GM12874 (cell line): ENCODE measurements around the gene PMP22.

Source experiments
- CTCF ChIP-seq: IDR thresholded peaks from 2 replicates; pipeline ENCODE4 v1.5.1; 2011; ENCODE audit warnings: low read depth, mild to moderate bottlenecking, control low read depth, low read length, moderate library complexity; ENCODE audit not compliant: insufficient read depth

Gene PMP22

GRCh38 chr17:15261258-15261801 is 3.8 kb downstream of the PMP22 start:
- no peak for TF ChIP-seq CTCF

DNA sequence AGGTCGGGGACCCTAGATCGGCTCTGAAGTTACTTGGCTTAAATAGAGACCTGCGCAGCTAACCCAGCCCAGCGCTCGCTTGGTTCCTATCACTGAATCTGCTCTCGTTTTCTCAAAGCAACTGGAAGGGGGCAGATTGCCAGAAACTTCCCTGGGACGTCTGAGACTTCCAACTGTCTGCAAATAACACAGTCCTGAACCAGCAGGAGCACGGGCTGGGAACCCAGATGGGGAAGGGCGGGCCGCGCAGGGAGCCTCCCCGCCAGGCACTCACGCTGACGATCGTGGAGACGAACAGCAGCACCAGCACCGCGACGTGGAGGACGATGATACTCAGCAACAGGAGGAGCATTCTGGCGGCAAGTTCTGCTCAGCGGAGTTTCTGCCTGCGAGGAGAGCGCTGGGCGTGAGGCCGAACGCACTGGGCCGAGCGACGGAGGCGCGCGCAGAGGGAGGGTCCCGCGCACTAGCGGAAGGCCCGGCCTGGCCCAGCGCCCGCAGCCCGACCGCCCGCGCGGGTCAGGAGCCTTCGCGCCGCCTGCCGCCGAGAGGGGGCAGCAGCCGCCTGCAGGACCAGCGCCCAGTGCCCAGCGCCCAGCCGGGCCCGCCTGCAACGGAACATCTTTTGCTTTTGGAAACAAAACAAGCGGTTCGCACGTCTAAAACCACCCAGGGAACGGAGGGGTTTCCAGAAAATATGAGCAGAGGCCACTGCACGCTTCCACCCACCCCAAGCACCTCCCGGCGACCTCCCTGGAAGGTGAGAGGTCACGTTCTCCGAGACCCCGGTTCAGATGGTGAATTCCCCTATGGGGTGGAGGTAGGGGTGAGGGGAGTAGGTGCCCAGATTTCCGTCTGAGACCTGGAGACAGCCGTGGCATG is 4.5 kb downstream of the PMP22 start:
- peak; percentile 46 for TF ChIP-seq CTCF

DNA sequence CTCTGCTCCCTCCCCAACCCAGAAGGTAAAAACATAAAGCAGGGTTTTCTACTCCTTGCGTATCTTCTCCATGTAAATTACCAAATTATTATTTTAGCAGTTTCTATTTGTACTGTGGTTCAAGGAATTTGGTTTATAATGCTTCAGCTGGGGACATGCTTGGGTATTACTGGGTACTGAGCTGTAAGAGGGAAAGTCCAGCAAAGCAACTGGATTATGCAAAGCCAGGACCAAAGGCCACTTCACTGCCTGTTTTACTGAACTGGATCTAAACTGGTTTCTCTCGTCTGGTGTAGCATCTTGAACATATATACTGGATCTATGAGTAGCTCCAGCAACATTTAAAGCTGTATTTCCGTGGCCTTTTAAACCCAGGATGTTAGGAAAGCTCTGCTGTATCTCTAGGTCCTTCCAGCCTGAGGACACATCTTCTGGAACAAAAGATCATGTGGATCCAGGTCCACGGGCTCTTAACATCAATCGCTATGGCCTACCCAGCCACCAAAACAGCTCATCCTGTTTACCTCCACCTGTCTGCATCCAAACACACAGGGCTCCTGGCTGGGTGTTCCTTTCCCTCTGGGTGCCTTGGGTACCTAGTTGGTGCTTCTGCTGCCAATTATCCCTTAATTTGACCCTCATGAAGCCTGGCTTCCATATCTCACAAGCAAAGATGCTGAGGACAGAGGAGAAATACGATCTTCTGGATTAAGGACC is 7.2 kb downstream of the PMP22 start:
- TF ChIP-seq CTCF, result no peak

DNA sequence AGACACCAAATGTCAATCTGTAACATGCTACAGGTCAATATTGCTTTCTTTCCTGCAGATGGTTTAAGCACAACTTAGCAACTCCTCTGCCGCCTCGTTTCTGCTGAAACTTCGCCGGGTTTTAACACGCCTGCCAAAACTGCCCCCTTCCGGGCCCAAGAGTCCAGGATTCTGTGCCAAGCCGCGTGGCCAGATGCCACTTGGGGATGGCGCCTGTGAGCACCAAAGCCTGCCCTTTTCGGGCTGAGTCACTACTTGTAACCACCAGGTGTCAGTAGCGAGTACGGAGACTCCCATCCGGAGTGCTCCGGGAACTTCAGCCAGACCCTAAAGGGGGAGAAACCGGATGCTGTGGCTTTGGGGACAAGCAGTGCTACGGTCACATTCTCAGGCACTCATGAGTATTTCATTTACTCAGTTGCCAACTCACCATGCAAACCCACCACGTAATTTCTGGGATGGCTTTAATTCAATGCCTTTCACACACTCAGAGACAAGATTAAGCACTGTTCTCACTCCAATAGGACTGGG is 7.8 kb downstream of the PMP22 start:
- TF ChIP-seq CTCF, result peak; percentile 84

DNA sequence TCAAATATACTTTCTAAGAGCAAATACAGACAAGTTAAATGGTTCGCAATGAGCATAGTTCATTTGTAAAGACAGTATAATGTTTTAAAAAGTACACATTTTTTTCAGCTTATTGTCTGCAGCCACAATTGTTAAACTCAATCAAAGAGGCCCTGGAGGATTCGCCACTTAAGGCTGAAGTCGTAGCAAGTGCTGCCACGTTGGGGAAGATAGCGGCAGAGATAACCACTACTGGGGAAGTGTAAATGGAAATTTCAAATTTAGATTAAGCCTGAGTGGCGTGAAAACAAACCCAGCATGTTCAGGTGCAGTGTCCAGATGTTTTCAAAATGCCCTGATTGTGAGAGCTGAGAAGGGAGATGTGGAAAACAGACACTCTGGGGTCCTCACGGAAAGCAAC is 8.4 kb downstream of the PMP22 start:
- no peak for TF ChIP-seq CTCF

DNA sequence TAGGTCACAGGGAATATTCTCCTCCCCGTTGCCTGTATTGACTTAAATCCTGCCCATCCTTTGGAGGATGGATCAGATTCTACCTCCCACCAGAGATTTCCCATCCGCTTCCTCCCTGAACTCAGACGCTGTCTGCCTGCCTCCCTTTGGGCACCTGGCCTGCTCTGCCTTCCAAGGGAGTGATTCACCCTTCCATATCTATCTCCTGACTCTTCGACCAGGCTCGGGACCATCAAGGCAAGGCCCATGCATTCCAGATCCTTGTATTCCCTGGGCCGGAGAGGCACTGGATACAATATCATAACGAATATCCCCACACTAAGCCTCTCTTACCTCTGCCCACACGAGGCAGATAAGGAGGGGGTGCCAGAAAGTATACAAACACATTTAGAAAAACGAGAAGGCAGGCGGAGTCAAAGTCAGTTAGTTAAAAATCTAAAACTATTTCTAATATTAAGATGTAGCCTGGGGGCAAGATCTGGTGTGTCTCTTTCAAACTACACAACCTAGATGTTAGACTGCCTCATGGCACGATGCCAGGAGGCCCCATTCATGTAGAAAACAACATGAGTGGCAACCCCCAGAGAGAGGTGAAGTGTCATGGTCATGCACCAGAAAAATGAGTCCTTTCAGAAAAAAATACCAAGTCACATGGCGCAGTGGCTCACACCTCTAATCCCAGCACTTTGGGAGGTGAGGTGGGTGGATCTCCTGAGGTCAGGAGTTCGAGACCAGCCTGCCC is 9.2 kb downstream of the PMP22 start:
- no peak for TF ChIP-seq CTCF
